HEK293T (cell line): ENCODE data around the gene NLGN3.

Experiments
- ARNT ChIP-seq: fragments of 450-650 bp; IDR thresholded peaks from 2 replicates; pipeline ENCODE4 v1.6.1; 2017; ENCODE audit warnings: mild to moderate bottlenecking
- BHLHE40 ChIP-seq: fragments of 450-650 bp; IDR thresholded peaks from 2 replicates; pipeline ENCODE4 v1.6.1; 2016; ENCODE audit warnings: mild to moderate bottlenecking, moderate library complexity, borderline replicate concordance
- ELF4 ChIP-seq: fragments of 450-650 bp; IDR thresholded peaks from 2 replicates; pipeline ENCODE4 v1.6.1; 2017; ENCODE audit warnings: antibody characterized with exemption
- FOXA1 ChIP-seq: fragments of 450-650 bp; IDR thresholded peaks from 2 replicates; pipeline ENCODE4 v1.6.1; 2016; ENCODE audit warnings: mild to moderate bottlenecking
- FOXM1 ChIP-seq: fragments of 450-650 bp; IDR thresholded peaks from 2 replicates; pipeline ENCODE4 v1.6.1; 2017; ENCODE audit warnings: mild to moderate bottlenecking, borderline replicate concordance
- HDGF ChIP-seq: fragments of 450-650 bp; IDR thresholded peaks from 2 replicates; pipeline ENCODE4 v1.6.1; 2017; ENCODE audit warnings: antibody characterized with exemption, borderline replicate concordance
- SP1 ChIP-seq: fragments of 450-650 bp; IDR thresholded peaks from 2 replicates; pipeline ENCODE4 v1.6.1; 2017
- SUZ12 ChIP-seq: fragments of 450-650 bp; IDR thresholded peaks from 2 replicates; pipeline ENCODE4 v1.6.1; 2016; ENCODE audit warnings: mild to moderate bottlenecking
- ZNF384 ChIP-seq: fragments of 450-650 bp; IDR thresholded peaks from 2 replicates; pipeline ENCODE4 v1.6.1; 2016
- TF ChIP-seq, protein P1 (sequence below): fragments of 450-650 bp; IDR thresholded peaks from 2 replicates; pipeline ENCODE4 v1.6.1; 2016

DNA sequence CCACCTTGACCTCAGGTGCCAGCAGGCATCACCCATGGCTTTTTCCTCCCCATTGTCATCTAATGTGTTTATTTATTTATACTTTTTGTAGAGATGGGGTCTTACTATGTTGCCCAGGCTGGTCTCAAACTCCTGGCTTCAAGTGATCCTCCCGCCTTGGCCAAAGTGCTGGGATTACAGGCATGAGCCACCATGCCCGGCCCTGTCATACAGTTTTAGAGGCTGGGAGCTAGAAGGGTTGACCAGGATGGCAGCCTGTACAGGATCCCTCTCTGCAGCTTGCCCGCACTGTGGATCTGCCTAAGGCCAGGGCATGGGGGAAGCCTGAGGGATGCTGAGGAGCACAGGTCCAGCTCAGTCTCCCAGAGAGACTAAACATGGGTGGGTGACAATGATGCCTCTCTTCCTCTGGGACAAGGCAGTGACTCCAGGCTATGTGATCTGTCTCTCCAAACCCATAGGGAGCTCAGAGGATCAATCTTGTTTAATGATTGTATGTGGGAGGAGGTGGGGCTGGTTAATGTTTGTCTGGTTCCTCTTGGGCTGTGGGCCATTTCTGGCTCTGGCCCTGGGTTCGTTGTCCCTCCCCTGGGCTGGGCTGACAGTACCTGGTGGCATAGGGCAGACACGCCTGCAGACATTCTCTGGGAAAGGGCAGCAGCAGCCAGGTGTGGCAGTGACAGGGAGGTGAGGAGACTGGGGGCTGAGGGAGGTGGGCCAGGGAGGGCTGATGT lies 70.1 kb downstream of the NLGN3 start:
- TF ChIP-seq SP1 (no peak), ELF4 (no peak), ZNF384 (no peak), FOXA1 (no peak), FOXM1 (no peak), BHLHE40 (no peak), HDGF (no peak), ARNT (no peak), SUZ12 (no peak)
- TF ChIP-seq, protein P1, sequence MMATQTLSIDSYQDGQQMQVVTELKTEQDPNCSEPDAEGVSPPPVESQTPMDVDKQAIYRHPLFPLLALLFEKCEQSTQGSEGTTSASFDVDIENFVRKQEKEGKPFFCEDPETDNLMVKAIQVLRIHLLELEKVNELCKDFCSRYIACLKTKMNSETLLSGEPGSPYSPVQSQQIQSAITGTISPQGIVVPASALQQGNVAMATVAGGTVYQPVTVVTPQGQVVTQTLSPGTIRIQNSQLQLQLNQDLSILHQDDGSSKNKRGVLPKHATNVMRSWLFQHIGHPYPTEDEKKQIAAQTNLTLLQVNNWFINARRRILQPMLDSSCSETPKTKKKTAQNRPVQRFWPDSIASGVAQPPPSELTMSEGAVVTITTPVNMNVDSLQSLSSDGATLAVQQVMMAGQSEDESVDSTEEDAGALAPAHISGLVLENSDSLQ, result no peak
